LNCAP (cell line): ENCODE measurements around the gene EXOC6B.

Experiments used
- TF ChIP-seq, protein P1 (sequence below): fragments of 450-650 bp; IDR thresholded peaks from 2 replicates; pipeline ENCODE4 v1.5.1; 2017; ENCODE audit warnings: mild to moderate bottlenecking

Gene EXOC6B

DNA sequence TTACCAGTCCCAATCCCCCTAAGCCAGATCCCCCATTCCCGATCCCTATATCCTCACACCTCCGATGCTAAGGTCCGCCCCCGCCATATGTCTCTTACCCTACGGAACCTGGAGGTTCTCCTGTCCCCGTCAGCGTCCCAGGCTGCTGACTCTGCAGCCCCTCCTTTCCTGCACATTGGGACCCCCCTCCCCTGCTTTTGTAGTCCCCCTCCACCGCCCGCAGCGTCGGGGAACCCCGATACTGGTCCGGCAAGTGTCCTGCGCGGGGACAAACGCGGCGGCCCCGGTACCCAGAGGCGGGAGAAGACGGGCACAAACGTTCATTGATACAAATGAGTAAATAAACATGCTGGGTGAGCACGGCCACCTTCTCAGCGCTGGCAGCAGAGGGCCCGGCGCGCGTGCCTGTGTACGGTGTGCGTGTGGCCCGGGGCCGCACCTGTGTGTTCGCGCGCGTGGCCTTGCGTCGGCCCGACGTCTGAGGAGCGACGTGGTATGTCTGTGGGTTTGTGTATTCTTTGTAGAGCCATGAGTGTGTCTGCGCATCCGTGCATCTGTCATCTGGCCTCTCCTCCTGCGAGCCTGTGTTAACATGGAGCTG, 676.2 kb downstream of the EXOC6B start:
- TF ChIP-seq, protein P1, sequence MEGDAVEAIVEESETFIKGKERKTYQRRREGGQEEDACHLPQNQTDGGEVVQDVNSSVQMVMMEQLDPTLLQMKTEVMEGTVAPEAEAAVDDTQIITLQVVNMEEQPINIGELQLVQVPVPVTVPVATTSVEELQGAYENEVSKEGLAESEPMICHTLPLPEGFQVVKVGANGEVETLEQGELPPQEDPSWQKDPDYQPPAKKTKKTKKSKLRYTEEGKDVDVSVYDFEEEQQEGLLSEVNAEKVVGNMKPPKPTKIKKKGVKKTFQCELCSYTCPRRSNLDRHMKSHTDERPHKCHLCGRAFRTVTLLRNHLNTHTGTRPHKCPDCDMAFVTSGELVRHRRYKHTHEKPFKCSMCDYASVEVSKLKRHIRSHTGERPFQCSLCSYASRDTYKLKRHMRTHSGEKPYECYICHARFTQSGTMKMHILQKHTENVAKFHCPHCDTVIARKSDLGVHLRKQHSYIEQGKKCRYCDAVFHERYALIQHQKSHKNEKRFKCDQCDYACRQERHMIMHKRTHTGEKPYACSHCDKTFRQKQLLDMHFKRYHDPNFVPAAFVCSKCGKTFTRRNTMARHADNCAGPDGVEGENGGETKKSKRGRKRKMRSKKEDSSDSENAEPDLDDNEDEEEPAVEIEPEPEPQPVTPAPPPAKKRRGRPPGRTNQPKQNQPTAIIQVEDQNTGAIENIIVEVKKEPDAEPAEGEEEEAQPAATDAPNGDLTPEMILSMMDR = no peak

- TF ChIP-seq, protein P1 = no peak
Measured at GRCh38 chr2:72148837-72149555, 676.8 kb downstream of the EXOC6B start.

DNA sequence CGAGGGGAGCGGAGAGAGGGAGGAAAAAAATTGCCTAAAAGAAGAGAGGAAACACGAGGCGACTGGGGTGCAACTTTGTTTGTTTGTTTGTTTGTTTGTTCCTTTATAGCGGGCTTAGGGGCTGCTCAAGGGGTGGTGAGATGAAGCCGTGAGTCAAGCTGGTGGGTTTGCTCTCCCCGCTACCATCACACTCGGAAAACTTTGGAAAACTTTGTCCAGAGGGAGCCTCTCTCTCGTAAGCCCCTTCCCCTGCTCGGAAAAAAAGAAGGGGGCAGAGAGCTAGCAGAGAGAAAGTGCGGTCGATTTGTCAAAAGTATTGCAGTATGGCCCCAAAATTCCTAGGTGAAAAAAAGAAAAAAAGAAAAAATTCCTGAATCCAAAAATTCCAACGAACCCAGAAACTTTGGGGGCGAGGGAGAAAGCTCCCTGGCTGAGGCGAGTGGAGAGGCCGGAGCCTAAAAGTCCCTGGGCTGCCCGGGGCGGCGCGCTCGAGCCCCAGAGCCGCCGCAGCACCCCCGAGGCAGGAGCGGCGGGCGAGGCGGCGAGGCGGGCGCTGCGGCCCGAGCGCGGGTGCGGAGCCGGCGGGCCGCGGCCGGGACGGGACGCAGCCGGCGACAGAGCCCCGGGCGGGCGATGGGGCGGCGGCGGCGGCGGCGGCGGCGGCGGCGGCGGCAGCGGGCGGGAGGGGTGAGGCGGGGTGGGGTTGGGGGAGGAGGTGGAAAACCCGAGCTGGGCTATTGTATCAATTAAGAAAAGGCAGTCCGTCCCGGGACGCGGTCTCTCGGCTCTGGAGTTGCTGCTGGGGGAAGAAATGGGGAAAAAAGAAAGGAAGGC, 677.6 kb downstream of the EXOC6B start:
- TF ChIP-seq, protein P1 = no peak

DNA sequence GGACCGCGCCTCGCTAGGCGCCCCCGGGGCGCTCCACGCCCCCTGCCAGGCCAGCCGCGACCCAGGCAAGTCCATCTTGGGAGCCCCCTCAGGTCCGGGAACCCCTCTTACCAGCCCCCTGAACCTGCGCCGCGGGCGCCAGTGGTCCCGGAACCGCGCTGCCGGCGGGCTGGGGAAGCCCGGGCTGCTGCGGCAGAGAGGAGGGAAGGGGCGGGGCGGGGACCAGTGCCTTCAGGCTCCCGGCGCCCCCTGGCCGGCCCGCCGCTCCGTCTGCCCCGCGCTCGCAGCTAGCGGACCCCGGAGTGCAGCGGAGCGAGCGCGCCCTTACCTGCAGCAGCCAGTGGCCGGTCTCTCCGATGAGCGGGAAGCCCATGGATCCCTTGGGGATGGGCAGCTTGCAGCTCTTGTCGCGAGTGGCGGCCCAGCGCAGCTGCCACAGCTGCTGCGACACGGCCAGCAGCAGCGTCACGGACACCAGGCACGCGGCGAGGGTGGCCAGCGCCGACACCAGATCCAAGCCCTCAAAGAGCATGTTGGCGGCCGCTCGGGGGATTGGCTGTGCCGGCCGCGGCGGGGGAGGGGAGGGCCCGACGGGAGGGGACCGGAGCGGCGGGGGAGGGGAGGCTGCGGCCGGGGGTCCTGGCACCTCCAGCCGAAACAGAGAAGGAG, 678.4 kb downstream of the EXOC6B start, which contains the start of gene CYP26B1:
Gene CYP26B1 (minus strand): TSS at position 560 of the 669 bp plus-strand sequence. CDS start 28 bp downstream, at position 532.
- TF ChIP-seq, protein P1 = no peak

DNA sequence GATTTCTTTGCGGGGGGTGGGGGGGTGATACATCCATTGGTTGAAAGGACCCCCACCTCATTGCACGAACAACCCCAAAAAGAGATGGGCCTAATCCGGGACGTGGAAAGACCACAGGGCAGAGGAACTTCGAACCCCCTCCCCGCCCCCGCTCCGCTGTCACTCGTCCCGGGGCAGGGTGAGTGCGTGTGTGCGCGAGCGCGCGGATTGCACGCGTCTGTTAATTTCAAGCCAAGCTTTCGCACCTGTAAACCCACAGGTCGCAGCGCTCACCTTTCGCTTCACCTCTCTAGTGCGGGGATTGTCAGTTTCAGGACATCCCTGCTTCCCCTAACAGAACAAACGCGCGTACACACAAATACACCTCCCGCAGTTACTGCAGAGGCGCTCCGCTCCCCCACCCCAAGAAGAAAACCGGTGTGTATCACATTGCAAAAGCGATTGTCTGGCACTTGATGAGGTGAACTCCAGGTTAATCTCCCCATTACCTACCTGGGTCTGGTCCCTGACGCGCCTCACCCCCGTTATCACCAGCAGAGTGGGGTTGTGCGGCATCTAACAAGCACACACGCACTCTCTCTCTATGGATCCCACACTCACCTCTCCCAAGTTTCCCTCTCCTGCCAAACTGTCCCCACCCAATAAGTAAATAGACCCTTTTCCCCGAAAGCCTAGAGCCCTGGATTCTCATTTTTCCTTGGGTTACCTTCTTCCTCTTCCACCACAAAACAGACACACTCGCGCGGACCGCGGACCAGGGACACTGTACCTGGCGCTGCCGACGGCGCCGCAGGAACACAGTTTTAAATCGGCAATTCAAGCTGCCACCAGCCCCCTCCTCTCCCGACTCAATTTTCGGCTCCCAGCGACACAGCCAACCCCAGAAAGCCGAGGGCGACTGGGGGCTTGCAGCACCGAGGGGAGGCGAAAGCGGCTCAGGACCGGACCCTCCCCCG, 679.2 kb downstream of the EXOC6B start:
- TF ChIP-seq, protein P1 = no peak

DNA sequence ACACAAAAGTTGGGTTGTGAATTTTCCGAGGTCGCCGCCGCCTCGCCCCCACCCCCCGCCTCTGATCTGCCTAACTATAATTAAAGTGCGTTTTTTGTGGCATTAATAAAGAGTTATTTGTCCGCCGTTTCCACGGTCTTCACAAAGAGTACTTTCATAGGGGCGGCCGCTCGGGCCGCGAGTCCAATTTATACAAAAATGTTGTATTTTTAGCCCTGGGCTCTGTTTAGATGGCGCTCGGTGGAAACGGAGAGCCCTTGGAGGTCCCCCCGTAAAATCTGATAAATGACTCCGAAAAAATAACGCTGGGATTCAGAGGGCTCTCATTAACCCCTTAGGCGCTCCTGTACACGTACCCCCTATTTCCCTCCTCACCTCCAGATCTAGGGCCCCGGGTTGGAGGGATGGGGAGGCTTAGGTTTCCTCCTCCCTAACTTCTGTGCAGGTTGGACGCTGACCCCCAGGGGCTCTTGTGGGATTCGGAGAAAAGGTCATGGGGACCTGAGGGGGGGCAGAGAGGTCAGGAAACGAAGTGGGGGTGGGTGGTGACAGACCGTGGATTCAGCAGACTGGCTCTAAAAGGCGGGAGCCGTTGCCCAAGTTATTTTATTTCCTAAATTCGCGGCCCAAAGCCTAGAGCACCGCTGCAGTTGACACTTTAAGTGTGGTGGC, 680.0 kb downstream of the EXOC6B start:
- TF ChIP-seq, protein P1 = no peak
